GM19351 (cell line): ENCODE results near the gene FHL3.
A peak's percentile ranks its signal among the peaks of the same experiment; 100 is the strongest.
"Not testable (repeated sequence)": the region's sequence is repeated elsewhere in the genome, so short reads cannot be mapped to it uniquely, and the experiment has no call there.

Experiments
- ATAC-seq: cut with Tn5 transposase; IDR thresholded peaks from one replicate; pipeline ENCODE4 v1.9.1; 2021; ENCODE audit warnings: mild to moderate bottlenecking, moderate library complexity; ENCODE audit not compliant: unreplicated experiment

Gene FHL3

DNA sequence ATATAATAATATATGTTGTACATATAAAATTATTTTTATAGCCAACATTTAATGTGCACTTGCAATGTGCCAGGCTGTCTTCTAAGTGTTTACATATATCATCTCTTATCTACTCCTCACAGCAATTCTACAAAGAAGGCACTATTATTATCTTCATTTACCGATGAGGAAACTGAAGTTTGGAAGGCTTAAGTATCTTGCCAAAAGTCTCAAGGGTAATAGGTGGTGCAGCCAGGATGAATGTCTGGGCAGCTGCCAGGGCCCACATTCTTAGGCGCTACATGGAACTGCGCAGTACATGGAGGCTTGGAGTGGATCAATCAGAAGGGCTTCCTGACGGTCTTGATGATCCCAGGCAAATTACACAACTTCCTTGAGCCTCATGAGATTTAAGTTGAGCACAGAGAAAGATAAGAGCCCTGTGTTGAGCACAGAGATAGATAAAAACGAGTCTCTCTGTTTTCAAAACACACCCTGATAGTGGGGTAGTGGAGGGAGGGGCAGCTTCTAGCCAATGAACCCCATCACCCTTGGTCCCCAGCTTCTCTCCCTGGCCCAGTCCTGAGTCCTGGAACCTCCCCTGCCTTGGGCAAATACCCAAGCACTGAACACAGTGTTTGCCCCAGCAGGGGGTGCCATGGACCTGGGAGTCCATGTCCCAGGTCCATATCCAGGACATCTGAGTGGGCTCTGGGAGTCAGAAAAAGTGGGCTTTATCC is 32.1 kb upstream of the FHL3 start:
- ATAC-seq = no peak

DNA sequence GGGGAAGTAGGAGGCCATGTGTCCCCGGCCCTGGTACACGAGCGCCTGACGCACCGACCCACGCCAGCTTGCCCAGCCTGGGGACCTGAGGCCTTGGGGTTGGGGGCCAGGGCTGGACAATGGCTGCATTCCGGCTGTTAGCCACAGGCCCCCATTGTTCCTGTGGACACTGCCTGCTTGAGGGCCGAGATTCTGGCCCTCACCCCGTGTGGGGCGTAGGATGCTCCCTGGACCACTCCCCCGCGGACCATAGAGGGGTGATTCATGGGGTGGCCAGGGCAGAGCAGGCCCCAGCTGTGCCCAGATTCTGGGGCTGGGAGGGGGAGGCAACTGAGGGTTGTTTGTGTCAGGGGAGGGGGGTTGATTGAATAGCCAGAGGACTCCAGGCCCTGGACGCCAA is 29.6 kb upstream of the FHL3 start:
- ATAC-seq = no peak

DNA sequence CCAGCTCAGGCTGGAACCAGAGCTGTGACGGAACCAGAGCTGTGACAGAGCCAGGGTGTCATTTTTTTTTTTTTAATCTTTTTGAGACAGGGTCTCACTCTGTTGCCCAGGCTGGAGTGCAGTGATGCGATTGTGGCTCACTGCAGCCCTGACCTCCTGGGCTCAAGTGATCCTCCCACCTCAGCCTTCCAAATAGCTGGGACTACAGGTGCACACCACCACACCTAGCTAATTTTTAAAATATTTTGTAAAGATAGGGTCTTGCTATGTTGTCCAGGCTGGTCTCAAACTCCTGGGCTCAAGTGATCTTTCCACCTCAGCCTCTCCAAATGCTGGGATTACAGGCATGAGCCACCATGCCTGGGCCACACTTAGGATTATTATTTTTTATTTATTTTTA is 27.7 kb upstream of the FHL3 start:
- ATAC-seq = not testable (repeated sequence)

DNA sequence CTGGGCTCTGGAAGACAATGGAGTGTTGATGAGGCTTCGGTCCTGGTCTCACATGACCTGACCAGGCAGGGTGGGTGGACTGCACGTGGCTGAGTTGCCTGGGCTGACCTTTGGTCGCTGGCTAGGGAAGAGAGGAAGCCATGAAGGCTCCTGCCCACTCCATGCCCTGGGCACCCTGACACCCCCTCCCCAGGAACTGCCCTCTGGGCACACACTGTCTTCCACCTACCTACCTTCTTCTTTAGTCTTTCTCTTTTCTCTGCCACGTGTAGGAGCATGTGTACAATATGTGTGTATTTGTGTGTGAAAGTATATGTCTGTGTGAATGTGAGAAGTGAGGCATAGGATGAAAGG is 26.2 kb upstream of the FHL3 start:
- no peak for ATAC-seq

DNA sequence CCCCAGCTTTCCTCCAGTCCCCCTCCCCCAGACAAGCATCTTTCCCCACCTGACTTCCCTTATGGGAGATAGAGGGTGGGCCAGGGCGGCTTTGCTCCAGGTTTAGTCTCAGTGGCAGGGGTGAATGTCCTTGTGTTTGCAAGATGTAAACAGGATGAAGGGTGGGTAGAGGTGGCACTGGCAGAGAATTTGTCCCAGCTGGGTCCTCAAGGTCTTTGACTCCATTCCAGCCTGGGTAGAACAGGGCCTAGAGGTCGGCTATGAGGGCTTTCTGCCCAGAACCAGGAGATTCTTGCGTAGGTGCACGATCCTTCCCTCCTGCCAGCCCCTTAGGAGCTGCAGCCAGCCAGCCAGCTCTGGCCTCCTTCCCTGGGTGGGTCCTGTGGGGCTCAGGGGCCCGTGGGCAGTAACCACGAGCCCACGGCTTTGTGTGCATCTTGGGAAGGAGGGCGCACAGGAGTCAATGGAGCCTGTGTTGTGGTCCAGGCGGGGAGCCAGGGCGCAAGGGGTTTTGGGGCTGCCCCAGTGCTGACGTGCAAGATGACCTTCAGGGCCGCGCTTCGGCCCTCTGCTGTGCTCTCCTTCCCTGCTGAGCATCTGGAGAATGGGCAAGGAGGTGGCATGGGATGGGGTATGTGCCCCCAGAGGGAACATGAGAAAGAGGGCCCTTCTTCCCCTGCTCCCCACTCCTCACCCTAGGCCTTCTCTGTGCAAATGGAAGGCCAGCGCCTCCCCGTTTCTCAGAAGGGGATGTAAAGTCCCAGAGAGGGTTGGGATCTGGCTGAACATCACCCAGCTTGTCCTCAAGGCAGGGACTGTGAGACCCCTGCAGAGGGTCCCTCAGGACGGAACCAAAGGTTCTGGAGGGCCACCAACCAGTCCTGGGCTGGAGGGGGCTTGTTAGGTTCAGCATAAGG is 25.5 kb upstream of the FHL3 start:
- ATAC-seq = no peak

DNA sequence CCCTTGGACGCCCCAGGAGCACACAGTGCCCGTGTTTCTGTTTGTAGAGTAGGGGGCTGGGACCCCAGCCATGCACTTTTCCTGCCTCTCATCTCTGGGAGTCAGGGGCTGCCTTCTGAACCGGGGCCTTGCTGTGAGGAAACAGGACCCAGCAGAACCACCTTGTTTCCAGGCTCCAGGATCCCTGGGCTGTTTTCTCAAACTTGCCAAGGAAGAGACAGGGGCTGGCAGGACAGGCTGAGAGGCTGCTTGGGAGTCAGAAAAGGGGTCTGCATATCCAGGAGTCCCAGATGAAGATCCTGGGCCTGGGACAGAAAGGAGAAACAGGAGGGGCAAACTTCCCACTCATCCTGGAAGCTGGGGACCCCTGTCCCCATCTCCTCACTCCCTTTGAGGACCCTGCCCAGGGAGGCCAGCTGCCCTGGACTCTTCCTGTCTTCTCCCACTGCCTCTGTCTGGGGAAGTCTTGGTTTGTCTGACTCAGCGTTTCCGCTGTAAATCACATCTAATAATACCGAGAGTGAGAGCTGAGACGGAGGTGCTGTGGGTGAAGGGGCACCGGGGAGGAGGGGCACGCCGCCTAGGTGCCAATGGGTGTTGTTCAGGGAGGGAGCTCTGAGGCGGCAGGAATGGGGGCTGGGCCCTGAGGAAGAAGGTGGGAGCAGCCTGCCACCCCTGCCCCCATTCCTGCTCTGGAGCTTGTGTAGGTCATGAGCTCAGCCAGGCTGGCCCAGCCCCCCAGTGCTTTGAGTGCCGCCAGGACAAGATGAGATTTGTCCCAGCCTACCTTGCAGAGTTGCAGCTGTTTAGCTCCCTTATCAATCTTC is 24.6 kb upstream of the FHL3 start:
- ATAC-seq = no peak

DNA sequence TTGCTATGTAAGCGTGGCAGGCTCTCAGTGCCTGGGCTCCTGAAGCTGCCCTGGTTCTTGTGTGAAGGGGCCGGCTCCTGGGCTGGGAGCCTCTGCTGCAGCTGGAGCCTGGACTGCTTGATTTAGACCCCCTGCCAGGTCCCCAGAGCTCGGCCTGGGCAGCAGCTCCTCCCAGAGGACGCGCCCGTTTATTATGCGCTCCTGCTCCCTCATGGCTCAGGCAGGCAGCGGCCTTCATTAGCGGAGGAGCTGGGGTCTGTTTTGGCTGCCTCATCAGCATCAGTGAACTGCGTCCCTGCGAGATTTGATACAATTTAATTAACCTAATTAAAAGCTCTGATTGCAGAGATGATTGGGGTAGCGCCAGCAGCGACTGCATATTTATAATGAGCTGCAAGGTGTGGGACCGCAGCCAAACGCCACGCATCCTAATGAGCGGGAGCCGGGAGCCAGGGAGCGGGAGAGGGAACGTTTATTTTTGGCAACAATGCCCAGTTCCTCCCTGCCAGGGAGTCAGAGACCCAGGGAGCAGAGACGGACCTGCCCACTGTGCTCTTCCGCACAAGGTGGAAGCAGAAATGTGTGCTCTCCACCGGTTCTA is 23.9 kb upstream of the FHL3 start:
- no peak for ATAC-seq

DNA sequence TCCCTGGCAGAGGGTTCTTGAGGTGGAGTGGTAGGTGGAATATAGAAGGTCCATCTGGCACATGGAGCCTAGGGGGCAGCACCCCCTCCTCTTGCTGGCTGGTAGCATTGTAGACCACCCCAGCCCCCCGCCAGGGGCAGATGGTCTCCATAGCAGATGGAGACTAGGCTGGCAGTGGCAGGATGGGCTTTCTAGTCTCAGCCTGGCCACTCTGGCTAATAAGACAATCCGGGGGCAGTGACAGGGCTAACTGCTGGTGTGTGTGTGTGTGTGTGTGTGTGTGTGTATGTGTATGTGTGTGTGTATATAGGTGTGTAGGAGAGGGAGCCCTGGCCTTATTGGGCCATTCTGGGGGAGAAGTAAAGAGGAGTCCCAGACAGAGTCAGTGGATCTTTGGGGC is 23.4 kb upstream of the FHL3 start:
- no peak for ATAC-seq

DNA sequence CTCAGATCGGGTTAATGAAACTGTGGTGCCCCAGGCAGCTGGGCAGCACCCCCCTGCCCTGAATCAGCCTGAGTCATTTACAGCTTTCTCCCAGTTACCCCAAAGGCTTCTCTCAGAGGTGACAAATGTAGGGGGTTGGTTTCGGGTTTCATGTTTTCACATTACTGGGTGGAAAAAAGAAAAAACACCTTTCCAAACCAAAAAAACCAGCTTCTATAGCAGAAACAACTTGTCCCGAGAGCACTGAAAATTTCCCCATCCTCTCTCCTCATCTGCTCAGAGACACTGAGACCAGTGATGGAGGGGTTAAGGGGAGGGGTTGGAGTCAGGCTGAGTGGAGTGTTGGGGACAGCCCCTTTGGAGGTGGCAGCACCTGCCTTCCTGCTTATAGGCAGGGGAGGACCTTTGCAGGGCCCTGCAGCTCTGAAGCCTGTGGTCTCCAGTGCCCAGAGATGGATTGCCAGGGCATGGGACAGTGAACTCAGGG is 22.8 kb upstream of the FHL3 start:
- peak; percentile 69 for ATAC-seq

DNA sequence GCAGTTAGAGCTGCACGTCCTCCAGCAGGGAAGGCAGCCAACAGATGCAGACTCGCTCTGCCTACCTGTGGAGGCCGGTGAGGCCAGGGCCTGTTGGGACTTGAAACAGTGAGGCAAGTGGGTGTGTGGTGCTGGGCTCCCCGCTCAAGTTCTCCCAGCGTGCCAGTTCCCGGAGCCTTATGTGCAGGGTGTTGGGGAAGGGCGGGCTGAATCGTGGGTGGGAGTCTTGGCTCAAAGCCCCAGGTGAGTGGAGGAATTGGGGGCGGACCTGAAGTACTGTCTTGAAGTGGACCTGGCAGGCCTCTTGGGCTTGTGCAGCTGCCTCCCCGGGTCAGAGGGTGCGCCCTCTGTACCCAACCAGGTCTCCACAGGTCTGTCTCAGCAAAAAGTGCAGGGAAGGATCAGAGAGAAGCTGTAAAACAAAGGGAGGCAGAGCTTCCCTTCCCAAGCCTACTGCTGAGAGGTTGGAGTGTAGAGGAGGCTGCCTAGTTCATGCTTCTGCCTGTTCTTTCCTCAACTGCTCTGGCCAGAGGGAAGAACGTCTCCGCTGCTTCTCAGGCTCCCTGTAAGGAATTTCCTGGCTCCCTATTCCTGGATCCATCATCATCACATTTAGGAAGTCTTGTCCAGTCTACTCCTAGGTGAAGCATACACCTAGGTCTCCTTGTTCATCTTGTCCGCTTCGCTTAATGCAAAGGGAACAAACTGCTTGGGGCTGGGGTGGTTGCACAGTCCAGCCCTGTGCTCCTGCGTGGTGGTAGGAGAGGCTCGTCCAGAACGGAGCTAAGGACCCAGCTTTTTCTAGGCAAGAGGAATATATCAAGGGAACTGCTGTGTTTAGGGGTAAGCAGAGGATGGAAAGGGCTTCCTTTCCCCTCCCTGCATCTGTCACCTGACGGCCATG is 22.1 kb upstream of the FHL3 start:
- ATAC-seq = no peak

DNA sequence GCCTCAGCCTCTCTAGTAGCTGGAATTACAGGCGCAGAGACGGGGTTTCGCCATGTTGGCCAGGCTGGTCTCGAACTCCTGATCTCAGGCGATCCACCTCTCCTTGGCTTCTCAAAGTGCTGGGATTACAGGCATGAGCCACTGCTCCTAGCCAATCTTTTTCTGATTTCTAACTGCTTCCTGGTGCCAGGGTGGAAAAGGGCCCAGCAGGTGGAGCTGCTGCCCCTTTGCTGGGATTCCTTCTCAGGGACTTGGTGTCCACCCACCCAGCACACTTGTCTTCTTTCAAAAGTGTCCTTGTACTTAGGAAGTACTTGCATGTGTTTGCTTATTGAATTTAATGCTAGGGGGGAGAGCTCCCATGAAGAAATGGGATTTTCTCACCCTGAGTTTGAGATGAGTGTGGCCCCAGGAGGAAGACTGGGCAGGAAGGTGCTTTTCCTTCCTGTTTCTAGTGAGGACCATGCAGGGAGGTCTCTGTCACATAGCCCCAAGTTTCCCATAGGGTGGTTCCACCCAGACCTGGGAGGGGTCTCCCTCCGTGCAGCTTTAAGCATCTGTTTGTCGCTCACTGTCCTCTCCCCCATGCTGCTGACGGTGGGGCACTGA is 21.4 kb upstream of the FHL3 start:
- ATAC-seq = no peak

DNA sequence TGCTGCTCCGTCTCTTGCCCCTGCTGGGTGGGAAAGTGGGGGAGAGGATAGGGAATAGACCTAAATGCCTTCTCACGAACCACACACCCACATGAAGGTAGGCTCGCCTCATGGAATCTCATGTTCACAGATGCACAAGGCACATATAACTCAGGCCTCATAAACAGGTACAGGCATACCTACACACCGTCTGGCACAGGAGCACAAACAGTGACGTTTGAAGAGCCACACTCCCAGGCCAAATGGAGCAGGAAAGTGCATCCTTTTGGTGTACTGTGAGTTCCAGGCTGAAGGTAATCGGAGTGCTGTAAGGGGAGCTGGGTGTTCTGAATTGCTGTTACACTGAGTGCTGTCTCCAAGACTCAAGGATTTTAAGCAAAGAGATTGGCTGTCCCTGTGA is 20.4 kb upstream of the FHL3 start:
- no peak for ATAC-seq

DNA sequence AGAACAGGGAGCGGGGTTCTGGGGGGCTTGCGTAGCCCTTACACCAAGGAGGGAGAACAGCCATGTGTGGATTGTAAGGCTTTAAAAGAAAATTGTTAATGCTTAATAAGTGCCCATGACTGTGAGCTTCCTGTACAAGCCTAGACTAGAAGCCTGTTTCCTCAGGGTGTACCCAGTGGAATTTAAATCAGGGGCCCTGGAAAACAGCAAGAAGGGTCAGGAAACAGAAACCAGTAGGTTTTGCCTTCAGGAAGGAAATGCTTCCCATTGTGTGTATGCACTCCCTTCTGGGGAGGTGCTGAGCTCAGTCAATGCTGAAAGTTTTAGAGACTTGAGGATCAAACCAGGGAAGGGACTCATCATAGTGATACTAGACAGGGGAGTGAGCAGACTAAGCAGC is 19.9 kb upstream of the FHL3 start:
- no peak for ATAC-seq

DNA sequence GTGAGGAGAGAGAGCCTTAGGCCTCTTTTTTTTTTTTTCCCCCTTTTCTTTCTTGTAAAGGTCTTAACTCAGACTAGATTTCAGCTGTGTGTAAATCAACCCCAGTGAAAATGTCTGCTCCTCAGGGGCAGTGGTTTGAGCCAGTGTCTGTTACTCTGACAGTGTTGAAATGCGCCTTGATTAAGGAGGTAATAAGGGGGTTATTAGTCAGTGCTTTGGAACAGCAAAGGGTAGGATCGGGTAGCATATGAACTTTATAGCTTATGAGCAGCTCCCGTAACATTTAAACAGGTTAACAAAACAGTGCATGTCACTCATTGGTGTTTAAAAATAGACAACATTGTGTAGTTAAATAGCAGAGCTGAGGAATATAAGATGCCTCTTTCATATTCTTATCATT is 17.5 kb upstream of the FHL3 start:
- ATAC-seq = no peak

DNA sequence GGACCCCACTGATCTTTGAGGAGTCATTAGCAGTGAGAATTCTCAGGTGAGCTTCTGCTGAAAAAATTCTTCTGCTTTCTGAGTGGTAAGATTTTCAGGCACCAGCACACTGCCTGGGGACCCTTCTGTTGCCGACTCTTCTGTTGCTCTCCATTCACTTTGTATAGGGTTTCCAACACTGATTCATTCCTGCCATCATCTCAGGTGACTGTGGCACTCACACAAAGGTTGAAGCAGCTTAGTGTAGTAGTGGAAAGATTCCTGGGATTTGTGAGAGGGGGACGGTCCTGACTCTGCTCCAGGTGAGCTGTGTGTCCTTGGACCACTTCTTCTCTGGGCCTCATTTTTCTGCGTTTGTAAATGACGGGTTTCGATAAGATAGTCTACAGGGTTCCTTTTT is 16.7 kb upstream of the FHL3 start:
- ATAC-seq = no peak

DNA sequence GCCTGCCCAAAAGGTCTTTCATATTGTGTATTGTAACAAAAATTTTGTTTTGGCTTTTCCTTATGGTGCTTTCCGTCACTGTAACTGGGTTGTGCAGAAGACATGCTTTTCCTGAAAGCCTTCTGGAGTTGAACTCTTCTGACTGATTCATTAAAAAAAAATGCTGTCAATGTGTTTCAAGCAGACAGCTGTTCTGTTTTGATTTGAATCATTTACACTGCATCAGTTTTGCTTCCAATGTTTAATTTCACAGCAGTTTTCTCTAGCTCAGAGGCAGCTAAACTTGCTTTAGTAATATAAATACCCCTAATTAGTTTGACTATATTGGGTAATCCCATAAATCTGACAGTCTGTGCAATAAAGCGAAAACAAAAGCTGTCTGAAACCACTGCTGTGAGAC is 15.1 kb upstream of the FHL3 start:
- ATAC-seq = no peak

DNA sequence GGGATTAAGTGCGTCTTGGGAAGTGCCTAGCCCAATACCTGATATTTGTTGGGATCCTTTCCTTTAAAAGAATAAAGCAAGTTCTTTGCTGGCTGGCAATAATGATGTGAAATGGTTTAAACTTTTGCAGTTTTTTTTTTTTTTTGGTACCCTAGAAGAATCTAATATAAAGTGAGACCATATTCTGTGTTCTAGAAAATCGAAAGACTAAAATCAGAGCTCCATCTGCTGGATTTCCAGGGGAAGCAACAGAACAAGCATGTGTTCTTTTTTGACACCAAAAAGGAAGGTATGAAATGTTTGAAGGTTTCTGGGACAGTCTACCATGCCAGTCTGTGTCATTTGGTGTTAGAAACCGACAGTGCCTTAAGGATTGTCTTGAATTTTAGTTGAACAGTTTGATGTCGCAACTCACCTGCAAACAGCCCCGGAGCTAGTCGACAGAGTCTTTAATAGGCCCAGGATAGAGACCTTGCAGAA is 13.6 kb upstream of the FHL3 start:
- ATAC-seq = no peak

DNA sequence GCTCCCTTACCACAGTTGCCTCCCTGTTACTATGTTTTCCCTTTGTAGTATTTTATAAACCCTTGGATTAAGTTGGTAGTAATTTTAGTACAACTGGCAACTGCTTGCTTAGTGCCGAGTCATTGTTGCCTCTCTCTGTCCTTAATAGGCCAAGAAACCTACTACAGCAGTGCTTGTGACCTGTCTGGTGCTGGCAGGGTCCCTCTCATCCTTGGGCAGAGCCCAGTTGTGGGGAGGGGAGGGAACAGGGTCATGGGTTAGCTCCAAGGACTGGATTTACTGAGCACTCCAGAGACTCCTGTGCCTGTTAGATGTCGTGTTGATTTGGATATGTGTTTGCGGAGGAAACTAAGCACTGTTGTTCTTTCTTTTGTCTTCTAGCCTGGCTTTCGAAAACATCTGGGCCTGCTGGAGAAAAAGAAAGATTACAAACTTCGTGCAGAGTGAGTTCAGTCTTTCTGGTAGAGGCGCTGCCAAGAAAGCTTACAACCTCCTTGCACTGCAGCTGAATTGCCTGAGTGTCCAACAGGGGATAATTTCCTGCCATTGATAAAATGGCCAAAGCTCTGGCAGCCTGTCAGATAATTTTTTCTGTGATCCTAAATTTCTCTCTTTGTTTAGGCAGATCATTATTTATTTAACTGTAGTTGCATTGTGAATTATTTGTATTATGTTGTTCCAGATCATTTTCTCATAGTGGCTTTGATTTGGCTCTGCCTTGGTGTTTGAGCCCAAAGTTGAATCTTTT is 10.8 kb upstream of the FHL3 start:
- no peak for ATAC-seq
